GM18526 (cell line): ENCODE measurements around the gene KLHL3.

Experiments
- POLR2A ChIP-seq: IDR thresholded peaks from 3 replicates; pipeline ENCODE4 v1.6.1; 2011; ENCODE audit not compliant: insufficient read length; ENCODE audit errors: extremely low read depth

Gene KLHL3

DNA sequence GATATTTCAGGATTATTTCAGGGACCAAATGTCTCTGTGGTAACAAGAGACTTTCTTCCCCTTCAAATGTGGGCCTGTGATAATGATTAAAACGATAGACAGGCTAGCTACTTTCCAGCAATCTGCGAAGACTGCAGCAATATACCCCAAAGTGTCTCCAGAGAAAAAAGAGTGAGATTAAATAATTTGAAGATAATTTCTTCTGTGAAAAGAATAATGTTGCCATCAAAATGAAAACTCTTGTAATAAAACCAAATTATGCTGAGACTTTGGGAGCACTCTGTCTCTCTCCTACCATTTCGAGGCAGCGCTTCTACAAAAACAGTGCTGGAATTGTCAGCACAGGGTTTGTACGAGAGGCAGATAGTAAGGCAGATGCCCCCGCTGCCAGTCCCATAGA lies 132.5 kb downstream of the KLHL3 start:
- TF ChIP-seq POLR2A: no peak

DNA sequence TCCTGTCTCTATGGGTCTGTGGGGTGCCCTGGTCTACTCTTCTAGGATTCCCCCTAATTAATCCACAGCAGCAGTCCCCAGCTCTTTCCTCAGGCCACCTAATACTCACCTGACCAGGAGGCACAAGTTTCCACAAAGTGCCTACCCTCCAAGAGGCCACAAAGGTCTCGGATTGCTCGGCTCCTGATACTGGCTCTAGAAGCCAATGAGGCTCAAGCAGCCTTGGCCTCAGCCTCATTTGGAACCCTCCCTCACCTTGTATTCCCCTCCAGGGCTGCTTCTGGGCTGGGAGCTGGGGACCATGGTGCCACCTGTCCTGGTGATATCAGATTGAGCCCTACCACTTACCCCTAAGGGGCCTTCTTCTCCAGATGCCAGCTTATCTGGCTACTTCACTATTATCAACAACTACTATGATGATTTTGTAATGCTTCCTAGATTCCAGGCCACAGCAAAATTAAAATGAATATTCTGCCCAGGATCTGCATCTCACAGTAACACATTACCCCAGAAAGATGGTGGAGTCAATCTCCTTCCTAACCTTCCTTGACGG lies 133.1 kb downstream of the KLHL3 start:
- TF ChIP-seq POLR2A: no peak

DNA sequence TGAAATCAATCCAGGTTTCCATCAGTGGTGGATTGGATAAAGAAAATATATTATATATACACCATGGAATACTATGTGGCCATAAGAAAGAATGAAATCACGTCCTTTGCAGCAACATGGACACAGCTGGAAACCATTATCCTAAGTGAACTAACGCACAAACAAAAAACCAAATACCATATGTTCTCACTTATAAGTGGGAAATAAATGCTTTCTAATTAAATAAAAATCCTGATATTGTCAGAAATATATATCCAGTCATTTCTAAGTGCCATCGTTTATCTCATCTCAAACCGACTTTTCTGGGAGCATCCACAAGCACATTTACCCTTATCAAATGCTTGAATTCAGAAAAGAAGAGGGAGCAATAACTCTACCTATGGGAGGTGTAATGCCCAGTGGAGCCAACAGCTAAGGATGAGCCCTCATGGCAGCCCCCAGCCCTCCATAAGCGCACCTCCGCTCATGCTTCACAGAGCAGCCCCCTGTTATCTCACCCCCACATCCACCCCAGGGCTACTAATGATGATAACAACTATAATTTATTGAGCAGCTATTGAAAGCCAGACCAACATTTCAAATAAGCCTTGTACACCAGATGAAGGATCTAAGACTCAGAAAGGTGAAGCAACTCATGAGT lies 135.0 kb downstream of the KLHL3 start:
- TF ChIP-seq POLR2A: no peak

DNA sequence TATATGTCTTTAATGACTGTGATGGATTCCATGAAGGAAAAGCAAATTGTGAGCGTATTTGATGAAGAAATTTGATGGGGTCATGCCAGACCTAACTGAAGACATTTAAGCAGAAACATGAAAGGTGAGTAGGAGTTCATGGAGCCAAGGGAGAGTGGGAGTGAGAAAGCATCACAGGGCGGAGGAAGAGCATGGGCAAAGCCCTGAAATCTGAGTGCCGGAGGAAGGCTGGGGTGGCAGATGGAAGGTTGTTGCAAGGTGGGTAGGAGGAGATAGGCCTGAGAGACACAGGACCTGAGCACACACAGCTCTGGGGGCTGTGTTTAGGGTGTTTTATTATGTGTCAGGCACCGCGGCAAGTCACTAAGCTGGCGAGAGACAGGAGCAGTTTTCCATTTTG lies 136.4 kb downstream of the KLHL3 start:
- TF ChIP-seq POLR2A: no peak

DNA sequence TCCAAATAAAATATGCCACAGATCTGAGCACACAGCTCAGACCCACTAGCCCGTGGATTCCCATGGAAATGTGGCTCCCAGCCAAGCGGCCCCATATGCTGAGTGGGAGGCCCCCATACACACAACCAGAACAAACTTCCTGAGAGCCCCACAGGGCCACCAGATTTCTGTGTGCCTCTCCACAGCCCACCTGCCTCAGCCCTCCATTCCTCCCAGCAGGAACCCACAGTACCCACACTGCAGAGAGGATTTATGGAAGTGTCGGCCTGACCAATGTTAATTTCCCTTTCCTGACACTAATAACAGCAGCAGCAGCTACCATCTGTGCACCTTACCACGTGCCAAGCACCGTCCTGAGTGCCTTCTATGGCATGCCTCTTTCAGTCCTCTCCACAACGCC lies 137.5 kb downstream of the KLHL3 start:
- TF ChIP-seq POLR2A: no peak

DNA sequence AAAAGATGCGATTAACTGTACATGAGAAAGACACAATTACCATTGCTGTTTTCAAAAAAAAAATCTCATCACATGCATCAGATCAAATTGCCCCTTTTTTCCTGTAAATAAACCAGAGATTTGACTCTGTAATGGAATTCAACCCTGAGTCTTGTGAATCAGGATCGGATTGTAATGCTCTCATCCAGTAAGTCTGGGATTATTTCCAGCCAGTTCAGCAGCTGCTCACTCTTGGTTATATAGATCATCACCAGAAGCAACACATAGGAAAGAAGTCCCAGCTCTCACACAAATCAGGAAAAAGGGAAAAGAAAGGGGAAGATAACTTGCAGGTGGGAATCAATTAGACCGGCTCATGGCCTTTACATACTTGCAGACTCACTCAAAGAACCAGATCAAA lies 138.9 kb downstream of the KLHL3 start:
- no peak for TF ChIP-seq POLR2A

DNA sequence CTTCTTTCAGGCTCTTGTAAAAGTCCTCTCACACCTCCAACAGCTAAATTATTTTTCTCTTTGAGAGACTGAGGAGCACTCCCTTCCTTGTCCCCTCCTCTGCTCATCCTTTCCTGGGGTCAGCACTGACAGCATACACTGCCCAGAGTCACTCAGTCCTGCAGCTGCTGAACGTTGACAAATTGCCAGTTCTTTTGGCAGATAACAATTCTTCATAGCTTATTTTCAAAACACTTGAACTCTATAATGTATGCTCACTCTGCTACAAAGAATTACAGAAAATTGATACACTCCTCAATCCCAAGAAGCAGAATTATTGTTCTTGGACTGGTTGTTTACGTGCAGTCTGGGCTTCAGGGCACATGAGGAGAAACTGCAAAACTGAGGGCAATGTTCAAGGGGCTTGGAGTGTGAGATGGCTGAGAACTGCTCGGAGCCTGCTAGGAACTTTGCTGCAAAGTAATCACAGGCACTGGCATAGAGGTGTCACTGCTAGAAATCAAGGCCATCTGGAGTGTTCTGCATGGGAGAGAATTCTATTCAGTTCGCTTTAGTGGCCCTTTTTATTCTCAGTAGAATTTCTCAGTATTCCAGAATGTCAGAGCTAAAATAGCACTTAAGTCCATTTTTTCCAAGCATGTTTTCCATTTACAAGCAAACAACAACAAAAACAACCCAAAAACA lies 140.4 kb downstream of the KLHL3 start:
- TF ChIP-seq POLR2A: no peak

DNA sequence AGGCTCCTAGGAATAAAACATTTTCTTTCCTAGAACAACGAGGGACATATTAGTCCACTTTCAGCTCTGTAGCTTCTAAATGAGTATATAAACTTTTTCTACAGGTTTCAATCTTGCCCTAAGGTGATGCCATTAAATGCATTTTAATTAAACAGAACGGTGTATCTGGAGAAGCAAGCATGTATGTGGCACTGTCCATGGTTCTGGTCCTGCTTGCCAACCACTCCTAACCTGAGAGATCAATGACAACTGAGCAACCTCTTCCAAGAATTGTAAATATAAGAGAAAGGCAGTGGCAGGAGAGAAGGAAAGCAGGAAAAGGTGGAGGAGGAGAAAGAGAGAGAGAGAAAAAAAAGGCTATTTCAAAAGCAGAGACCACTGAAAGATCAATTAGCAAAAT lies 141.2 kb downstream of the KLHL3 start:
- no peak for TF ChIP-seq POLR2A

DNA sequence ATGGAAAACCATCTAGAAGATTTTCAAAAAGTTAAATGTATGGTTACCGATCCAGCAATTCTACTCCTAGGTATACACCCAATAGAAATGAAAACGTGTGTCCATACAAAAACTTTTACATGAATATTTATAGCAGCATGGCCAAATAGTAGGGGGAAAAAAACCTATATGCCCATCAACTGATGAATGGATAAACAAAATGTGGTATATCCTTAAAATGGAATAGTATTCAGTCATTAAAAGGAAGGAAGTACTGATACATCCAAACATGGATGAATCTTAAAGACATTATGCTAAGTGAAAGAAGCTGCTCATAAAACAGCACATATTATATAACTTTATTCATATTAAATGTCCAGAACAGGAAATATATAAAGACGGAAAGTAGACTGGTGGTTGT lies 143.6 kb downstream of the KLHL3 start:
- TF ChIP-seq POLR2A: no peak

DNA sequence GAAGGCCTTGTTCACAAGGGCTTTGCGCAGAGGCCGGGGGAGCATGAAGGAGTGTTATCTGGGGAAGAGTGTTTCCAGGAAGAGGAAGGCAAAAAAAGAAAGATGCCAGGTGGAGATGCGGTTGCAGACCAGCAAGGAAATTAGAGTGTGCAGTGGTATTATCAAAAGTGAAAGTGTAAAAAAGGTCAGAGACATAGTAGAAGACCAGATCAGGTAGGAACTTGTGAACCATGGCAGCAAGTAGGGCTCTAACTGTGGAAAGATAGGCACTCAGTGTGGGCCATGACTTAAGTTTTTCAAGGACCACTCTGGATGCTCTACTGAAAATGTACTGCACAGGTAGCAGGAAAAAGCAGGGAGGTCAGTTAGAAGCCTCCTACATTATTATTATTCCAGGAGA lies 146.7 kb downstream of the KLHL3 start:
- no peak for TF ChIP-seq POLR2A

DNA sequence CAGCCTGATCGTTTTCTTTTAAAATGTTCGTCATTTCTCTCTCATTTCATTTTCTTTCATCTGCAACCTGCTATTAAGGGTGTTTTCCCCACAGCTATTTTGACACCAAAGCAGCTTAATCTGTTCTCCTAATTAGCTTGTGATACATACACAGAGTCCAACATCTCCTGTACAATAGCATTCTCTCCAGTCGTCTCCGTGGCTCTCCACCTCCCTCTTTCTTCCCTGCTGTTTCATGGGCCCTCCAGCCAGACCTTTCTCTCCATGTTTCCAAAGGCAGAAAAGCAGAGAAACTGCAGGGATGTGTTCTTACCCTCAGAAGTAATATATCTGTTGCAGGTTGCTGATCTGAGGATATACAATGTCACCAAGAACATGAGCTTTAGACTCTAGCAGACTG lies 148.0 kb downstream of the KLHL3 start:
- TF ChIP-seq POLR2A: no peak

DNA sequence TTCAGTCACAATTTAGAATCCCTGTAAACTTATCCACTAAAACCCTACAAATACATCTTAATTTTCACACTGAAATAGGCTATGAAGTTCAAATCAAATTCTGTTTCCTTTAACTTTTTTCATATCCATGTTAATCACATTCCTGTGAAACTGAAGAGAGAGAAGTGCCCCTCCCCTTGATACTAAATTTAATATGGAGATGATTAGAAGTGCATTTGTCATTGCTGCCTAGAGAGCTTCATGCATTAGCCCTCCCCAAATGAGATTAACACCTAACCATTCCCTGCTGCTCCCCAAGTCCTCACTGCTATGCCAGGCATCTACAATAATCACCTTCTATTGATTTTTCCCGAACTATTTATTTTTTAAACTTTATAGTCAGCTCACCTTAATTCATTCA lies 151.6 kb downstream of the KLHL3 start:
- TF ChIP-seq POLR2A: no peak

DNA sequence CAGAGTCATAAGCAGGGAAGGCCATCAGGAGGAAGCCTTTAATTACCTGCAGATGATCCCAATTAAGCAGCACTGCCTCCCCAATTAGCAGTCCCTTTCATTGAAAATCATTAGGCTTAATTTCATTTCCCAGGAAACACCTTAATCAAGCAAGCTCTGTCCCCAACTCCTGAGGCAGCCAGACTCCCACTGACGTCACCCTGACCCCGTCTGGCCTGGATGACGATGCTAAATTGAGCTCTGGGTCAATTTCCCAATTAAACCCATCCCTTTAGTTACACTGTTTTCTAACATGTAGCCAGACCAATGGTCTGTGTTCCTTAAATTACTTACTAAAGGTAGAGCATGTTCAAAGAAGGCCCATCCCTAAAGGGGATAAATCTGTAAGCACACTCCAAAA lies 152.8 kb downstream of the KLHL3 start:
- no peak for TF ChIP-seq POLR2A

DNA sequence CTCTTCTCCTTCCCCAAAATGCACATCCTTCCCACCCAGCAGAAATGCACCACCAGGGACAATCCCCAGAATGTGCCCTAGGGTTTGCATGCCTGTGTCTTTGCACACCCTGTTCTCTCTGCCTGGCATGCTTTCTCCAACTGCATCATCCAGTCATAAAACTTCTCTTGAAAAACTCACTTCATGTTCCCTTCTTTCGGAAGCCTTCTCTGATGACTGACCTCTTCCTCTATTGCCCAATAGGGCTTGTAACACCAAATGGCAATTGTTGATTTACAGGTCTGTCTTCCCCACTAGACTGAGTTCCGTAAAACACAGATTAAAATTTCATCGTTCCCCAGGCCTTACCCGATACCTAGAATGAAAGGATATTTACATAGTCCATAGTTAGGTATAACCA lies 153.7 kb downstream of the KLHL3 start:
- TF ChIP-seq POLR2A: no peak

DNA sequence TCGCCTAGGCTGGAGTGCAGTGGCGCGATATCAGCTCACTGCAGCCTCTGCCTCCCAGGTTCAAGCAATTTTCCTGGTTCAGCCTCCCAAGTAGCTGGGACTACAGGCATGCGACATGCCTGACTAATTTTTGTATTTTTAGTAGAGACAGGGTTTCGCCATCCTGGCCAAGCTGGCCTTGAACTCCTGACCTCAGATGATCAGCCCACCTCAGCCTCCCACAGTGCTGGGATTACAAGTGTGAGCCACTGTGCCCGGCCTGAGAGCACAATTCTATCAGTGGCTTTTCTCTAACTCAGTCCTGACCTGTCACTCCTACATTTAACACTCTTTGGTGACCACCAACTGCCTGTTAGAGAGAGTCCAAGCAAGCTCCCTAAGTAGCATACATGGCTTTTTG lies 154.1 kb downstream of the KLHL3 start:
- TF ChIP-seq POLR2A: no peak

DNA sequence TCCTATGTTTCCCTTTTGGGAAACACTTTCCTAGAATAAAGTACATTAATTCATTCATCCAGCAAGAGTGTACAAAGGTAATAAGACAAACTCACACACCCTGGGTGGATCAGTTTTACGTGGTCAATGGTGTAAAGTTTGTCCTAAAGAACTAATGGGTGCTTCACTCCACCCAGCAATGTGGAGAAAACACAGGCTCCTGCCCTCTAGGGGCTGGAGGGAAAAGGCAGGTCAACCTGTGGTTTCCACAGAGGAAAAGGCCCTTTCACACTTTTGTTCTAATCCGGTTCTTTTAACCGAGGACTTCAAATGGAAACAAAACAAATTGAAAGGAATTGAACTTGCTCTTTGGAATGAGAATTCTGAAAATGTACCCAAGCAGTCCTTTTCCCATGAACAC lies 155.9 kb downstream of the KLHL3 start:
- no peak for TF ChIP-seq POLR2A

DNA sequence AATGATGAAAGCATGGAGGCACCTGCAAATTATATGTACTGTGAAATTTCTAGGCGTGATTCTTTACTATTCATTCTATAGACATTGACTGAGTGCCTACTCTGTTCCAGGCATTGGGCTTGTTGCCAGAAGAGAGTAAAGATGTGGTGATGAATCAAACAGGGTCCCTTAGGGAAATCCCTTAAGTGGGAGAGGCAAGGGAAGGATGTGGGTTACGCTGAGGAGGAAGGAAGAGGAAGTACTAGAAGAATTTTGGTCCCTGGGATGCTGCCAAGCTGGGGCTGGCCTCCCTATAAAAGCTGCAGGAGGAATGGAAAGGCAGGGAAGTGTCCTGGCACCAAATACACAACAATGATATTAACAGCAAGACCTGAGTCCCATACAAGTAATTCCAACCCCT lies 160.0 kb downstream of the KLHL3 start:
- TF ChIP-seq POLR2A: no peak
